ENCODE results near the gene KLHL30. TPM values are rescaled to one million over a fixed set of nuclear protein-coding genes. Genes with fewer than 3 reads are reported as not detected.
"Not testable (repeated sequence)": the region's sequence is repeated elsewhere in the genome, so short reads cannot be mapped to it uniquely, and the experiment has no call there.

KLHL30 gene
- total RNA-seq, 2 donors from 2014 or later, result not detected

DNA sequence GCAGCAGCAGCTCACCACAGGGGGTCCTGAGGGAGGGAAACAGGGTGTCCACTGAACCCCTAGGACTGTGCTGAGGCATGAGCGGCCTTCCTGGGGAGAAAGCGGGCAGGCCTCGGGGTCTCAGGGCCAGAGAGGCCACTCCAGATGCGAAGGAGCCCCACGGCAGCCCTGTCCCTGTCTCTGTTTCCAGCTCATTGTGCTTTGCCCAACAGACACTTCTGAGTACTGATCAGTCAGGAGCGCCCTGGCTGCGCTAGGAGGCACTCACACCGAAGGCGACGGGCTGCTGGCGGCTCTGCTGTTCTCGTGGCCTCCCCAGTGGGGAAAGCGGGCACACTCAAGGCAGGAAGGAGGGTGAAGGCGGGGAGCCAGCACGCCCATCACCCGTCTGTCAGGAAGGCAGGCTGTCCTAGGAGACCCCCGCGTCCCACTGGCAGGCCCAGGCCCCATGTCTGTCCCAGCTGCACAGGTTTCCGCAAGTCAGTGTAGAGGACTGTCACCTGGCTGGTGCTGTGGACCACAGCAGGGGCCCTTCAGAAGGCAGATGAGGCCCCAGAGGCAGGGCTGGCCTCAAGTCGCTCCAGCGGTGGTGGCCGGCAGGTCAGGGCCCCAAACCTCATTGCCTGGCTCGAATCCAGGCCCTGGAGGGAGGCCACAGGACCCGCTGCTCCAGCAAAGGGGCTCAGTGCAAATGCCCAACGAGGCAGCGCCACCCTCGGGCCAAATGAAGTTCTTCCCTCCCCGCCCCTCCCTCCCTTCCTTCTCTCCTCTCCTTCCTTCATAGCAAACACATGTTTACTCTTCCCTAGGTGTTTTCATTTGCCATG is 31.6 kb upstream of the KLHL30 start:
- Mint-ChIP-seq H3K36me3 (no peaks in the 10 kb centered on the region), H3K4me1 (ENCODE audit: low read depth in 2 of 2) (peaks cover 0 to 7% of the 10 kb centered on the region in 2 donors), H3K27me3 (no peaks in the 10 kb centered on the region), H3K4me3 (no peak overlapping the region), H3K27ac (no peak overlapping the region), H3K9me3 (no peaks in the 10 kb centered on the region)
- DNase-seq (ENCODE audit: low spot score) (no peak), ATAC-seq (no peak)

DNA sequence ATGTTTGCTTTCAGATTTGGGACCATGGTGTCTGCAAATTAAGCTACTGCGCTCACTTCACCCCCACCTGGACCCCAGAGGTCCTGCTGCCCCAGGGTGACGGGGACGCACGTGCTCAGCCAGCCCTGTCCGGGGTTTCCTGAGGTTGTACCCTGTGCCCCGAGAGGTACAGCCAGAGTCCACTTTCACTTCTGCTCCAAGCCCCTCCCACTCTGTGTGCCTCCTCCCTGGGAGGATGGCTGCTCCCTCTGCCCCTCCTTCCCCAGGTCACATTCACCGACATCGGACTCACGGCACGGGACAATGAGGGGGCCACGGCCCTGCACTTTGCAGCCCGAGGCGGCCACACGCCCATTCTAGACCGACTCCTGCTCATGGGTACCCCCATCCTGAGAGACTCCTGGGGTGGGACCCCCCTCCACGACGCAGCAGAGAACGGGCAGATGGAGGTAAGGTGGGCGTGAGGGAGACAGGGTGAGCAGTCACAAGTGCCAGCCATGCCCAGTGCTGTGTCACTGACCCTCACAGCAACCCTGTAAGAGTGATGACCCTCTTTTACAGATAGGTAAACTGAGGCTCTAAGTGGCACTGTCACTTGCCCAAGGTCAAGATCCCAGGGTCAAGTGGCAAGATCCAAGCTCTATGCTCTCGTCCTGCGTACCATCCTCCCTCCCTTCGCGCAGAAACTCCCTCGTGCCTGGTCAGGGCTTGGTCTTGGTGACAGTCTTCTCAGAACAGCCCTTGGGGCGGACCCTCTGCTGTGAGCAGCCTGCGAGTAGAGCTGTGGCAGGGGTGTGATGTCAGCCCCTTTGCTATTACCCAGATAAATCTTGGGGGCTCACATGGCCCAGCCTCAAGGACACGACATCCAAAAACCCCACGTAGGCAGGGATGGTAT is 30.7 kb upstream of the KLHL30 start:
- no peak overlapping the region for H3K4me3 Mint-ChIP-seq
- DNase-seq (ENCODE audit: low spot score), result no peak
- no peaks in the 10 kb centered on the region for H3K9me3 Mint-ChIP-seq
- ATAC-seq, result no peak
- H3K36me3 Mint-ChIP-seq, result peaks cover 4% of the 10 kb centered on the region
- no peak overlapping the region for H3K27ac Mint-ChIP-seq
- H3K4me1 Mint-ChIP-seq (ENCODE audit: low read depth in 2 of 2), result peaks cover 0 to 7% of the 10 kb centered on the region in 2 donors
- H3K27me3 Mint-ChIP-seq, result no peaks in the 10 kb centered on the region

DNA sequence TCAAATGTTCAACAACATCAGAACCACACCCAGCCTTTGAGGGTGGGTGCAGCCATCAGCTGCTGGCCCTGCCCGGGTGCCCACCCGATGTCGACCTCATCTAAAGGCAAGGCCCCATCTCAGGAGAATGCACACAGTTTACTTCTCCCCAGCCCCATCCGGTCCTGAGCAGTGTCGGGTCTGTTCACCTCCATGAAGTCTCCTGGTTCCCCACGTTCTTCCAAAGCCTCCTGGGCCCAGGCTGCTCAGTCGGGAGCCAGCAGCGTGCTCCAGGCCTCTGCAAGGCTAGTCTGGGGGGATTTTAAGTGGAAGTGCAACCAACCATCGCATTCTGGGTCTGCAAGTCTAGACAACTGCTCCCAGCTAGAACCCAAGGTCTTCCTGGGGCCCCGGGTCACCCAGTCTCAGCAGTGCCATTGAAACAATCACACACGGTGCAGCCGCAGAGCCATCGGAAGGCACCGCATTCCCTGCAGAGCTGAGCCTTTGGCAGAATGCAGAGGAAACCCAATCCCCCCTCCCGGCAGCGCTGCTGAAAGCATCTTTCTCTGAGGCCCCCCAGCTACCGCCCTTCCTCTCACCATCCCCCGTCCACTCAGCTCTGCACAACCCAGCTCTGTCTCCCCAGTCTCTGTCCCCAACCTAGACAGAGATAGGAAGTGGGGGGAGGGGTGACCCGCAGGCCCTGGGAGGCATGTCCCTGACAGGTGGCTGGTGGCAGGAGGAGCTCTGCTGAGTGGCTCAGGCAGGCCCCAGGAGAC is 29.9 kb upstream of the KLHL30 start:
- DNase-seq (ENCODE audit: low spot score) (no peak), ATAC-seq (peak in 1 of 2 donors; percentile 45)
- Mint-ChIP-seq H3K4me3 (no peak overlapping the region), H3K27ac (no peak overlapping the region), H3K9me3 (no peaks in the 10 kb centered on the region), H3K36me3 (peaks cover 12% of the 10 kb centered on the region), H3K27me3 (no peaks in the 10 kb centered on the region), H3K4me1 (ENCODE audit: low read depth in 2 of 2) (peaks cover 0 to 7% of the 10 kb centered on the region in 2 donors)

DNA sequence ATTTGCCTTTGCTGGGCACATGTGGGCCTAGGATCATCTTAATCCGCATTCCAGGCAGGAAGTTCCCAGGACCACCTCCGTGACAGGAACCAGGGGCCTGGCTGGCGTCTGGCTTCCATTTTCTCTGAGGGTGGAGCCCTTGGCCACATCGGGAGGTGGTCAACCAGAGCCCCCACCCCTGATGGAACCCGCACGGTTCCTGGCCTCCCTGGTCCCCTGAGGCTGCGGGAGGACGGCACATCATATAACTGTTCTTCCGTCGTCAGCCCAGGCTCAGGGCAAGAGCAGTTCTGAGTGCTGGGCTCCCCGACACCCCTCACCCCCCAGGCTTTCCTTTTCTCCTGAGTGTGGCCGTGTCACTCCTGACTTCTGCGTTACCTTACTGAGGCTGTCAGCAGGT is 24.9 kb upstream of the KLHL30 start:
- ATAC-seq (no peak), DNase-seq (ENCODE audit: low spot score) (peak; percentile 51)
- Mint-ChIP-seq H3K36me3 (peaks cover 12% of the 10 kb centered on the region), H3K4me3 (no peak overlapping the region), H3K9me3 (no peaks in the 10 kb centered on the region), H3K27me3 (peaks cover 0 to 8% of the 10 kb centered on the region in 2 donors), H3K4me1 (ENCODE audit: low read depth in 2 of 2) (peaks cover 0 to 2% of the 10 kb centered on the region in 2 donors), H3K27ac (no peak overlapping the region)

DNA sequence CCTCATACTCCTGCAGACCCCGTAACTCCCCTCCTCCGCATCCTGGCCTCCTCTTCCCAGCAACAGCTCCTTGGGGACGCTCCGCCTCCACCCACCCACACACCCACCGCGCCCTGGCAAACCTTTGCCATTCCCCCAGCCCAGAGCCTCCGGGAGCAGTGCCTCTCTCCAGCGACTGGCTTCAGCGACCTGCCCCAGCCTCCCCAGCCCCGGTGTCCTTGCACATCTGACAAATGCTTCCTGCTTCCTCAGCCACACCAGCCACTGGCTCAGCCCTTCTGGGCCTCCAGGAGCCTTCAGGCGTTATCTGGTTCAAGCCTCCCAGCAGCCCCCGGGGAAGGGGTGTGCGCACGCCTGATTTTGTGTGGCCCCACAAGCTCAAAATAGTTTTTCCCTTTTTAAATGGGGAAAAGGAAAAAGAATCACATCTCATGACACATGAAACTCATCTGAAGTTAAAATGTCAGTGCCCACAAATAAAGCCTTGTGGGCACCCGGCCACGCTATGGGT is 24.1 kb upstream of the KLHL30 start:
- H3K9me3 Mint-ChIP-seq, result no peaks in the 10 kb centered on the region
- no peak overlapping the region for H3K27ac Mint-ChIP-seq
- peaks cover 0 to 14% of the 10 kb centered on the region in 2 donors for H3K27me3 Mint-ChIP-seq
- no peak overlapping the region for H3K4me3 Mint-ChIP-seq
- DNase-seq (ENCODE audit: low spot score) (peak; percentile 45), ATAC-seq (no peak)
- H3K36me3 Mint-ChIP-seq, result peaks cover 12% of the 10 kb centered on the region
- peaks cover 0 to 2% of the 10 kb centered on the region in 2 donors for H3K4me1 Mint-ChIP-seq (ENCODE audit: low read depth in 2 of 2)

DNA sequence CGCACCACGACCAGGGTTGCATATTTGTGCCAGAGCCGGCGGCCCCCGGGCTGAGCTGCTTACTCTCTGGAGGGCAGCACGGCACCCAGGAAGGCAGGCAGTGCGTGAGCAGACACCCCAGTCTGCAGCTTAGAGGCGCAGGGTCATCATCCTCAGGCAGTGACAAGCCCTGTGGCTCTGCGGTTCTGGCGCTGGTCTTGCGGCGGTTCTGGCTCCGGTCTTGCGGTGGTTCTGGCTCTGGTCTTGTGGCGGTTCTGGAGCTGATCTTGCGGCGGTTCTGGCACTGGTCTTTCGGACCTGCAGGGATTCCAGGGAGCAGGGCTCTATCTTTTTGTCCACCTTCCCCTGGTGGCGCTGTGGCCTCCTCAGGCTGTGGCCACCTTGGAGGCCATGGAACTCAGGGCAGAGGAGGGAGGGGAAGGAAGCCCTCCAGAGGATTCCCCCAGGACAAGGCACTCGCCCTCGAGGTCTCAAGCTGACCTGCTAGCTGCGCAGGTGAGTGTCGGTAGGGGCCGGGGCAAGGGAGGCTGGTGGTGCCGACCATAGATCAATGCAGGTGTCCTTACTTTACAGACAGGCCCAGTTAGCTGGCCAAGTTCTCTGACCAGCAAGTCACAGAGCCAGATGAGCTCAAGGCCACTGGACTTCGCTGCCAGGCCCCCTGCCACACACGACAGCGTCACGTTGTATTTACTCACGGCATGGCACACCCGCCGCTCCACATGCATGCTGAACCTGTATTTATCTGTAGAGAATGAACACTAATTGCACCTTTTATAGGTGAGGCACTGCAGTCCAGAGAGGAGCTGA is 23.4 kb upstream of the KLHL30 start:
- Mint-ChIP-seq H3K36me3 (peaks cover 12% of the 10 kb centered on the region), H3K27ac (no peak overlapping the region), H3K4me3 (no peak overlapping the region), H3K9me3 (no peaks in the 10 kb centered on the region), H3K27me3 (peaks cover 0 to 14% of the 10 kb centered on the region in 2 donors), H3K4me1 (ENCODE audit: low read depth in 2 of 2) (no peaks in the 10 kb centered on the region)
- DNase-seq (ENCODE audit: low spot score), result peak; percentile 38
- no peak for ATAC-seq

DNA sequence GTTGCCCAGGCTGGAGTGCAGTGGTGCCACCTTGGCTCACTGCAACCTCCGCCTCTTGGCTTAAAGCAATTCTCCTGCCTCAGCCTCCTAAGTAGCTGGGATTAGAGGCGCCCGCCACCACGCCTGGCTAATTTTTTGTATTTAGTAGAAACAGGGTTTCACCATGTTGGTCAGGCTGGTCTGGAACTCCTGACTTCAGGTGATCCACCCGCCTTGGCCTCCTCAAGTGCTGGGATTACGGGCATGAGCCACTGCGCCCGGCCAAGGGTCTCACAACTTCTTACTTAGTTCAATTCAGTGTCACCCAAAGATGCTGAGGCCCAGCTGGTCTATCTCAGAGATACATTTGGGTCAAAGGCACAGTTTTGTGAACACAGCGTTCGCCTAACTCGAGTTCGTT is 22.8 kb upstream of the KLHL30 start:
- Mint-ChIP-seq H3K36me3 (peaks cover 12% of the 10 kb centered on the region), H3K27me3 (peaks cover 0 to 14% of the 10 kb centered on the region in 2 donors)
- not testable (repeated sequence) for H3K27ac Mint-ChIP-seq; H3K9me3 Mint-ChIP-seq; ATAC-seq; H3K4me3 Mint-ChIP-seq; H3K4me1 Mint-ChIP-seq (ENCODE audit: low read depth in 2 of 2)
- DNase-seq (ENCODE audit: low spot score), result peak; percentile 28

DNA sequence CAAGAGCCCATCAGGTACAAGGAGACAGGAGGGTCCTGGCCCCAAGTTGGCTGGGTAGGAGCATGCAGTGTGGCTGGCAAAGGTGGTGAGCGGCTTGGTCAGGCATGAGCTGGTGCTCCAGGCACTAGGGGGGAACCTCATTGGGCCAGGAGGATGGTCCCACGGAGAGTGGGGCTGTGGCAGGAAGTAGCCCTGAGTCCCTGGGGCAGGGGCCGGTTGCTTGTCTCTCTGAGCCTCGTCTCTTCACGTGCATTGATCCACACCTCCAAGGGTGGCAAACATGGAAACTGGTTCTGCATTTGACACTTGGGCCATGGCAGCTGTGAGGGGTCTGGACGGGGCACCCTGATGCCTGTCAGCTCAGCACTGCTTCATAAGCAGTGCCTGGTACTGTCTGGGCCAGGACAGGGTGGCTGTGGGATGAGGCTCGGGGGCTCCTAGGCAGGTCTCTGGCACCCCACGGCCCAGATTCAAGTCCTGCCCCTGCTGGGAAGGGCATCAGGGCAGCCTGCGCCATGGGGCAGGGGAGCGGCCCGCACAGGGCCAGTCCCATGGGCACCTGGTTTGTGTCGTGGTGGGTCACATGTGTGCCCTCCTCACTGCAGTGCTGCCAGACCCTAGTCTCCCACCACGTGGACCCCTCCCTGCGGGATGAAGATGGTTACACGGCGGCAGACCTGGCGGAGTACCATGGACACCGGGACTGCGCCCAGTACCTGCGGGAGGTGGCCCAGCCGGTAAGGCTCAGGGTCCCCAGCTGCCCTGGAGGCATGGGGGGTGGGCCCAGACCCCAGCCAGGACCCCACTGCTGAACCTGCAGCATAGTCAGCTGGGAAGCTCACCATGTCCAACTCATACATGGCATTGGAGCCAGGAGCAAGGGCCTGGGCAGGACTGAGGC is 21.9 kb upstream of the KLHL30 start:
- no peak for ATAC-seq
- H3K27me3 Mint-ChIP-seq, result peaks cover 0 to 14% of the 10 kb centered on the region in 2 donors
- peaks cover 12% of the 10 kb centered on the region for H3K36me3 Mint-ChIP-seq
- H3K27ac Mint-ChIP-seq, result no peak overlapping the region
- no peaks in the 10 kb centered on the region for H3K4me1 Mint-ChIP-seq (ENCODE audit: low read depth in 2 of 2)
- no peaks in the 10 kb centered on the region for H3K9me3 Mint-ChIP-seq
- peak; percentile 56 for DNase-seq (ENCODE audit: low spot score)
- no peak overlapping the region for H3K4me3 Mint-ChIP-seq

DNA sequence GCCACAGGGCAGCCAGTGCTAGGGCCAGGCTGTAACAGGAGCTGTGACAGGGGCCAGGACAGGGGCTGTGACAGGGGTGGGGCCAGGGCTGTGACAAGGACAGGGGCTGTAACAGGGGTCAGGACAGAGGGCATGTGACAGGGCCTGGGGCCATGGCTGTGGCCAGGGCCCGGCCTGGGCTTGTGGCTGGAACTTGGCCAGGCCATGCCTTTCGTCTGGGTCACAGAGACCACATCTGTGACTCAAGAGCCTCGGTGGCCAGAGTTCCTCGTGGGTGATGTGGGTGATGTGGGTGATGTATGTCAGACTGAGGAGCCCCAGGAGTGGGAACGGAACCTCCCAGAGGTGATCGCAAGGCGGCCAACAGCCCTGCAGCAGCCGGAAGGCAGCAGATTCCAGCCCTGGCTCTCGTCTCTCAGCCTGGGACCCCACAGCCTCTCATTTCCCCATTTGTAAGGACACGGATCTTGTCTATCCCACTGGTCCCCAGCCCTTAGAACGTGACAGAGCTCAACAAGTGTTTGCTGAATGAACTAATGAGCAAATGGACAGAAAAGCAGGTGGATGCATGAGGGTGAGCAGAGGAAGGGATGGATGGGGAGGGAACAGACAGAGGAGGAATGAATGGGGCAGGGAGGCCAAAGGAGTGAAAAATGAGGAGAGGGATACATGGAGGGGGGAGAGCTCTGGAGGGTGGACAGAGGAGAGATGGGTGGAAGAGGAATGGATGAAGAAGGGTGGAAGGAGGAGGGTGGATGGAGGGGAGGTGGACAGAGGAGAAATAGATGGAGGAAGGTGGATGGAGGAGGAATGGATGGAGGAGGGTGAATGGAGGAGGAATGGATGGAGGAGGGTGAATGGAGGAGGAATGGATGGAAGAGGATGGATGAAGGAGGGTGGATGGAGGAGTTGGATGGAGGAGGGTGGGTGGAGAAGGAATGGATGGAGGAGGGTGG is 21.0 kb upstream of the KLHL30 start:
- no peak for ATAC-seq
- no peaks in the 10 kb centered on the region for H3K9me3 Mint-ChIP-seq
- peaks cover 11% of the 10 kb centered on the region for H3K36me3 Mint-ChIP-seq
- peak; percentile 38 for DNase-seq (ENCODE audit: low spot score)
- H3K4me3 Mint-ChIP-seq, result no peak overlapping the region
- peaks cover 0 to 14% of the 10 kb centered on the region in 2 donors for H3K27me3 Mint-ChIP-seq
- no peak overlapping the region for H3K27ac Mint-ChIP-seq
- H3K4me1 Mint-ChIP-seq (ENCODE audit: low read depth in 2 of 2), result no peaks in the 10 kb centered on the region

DNA sequence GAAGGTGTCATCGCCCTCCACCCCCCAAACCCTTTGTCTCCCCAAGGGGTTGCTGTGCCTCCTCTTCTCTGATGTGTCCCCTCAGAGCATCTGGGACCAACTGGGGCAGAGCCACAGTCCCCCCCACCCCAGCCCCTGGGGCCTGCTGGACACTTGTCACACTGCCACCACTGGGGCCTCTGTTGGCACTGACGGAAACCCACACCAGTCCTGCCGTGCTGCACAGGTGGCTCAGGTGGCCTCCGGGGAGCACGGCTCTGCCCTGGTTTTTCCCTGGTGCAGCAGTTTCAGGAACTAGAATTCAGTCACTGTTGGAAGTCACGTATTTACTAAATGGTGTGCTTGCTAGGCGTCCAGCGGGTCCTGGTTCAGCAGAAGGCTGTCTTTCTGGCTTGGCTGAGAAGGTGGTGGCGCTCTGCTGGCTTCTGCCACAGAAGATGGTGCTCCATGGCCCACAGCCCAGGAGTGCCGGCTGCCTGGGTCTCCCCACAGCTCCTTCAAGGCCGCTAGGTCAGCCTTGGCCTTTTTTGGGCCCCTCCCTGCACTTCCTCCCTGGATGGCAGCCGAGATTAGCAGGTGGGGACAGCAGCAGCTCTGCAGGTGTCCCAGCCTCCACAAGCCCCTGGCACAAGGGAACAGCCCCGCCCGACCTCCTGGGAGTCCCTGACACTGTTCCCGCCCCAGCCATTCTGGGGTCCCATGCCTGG is 18.6 kb upstream of the KLHL30 start:
- H3K27ac Mint-ChIP-seq, result no peak overlapping the region
- no peak for ATAC-seq
- no peaks in the 10 kb centered on the region for H3K36me3 Mint-ChIP-seq
- DNase-seq (ENCODE audit: low spot score), result peak; percentile 53
- no peak overlapping the region for H3K4me3 Mint-ChIP-seq
- no peaks in the 10 kb centered on the region for H3K4me1 Mint-ChIP-seq (ENCODE audit: low read depth in 2 of 2)
- H3K9me3 Mint-ChIP-seq, result no peaks in the 10 kb centered on the region
- H3K27me3 Mint-ChIP-seq, result peaks cover 0 to 14% of the 10 kb centered on the region in 2 donors

Data from natural killer cell treated with Interleukin-12 subunit alpha and Interleukin-12 subunit beta and Interleukin-15 and Interleukin-18, amount 100 ng/mL, for 72 hours (primary cell).